HL-60/S4 treated with retinoic acid at 250 ng/mL for 4 days and 3 days (cell line): Measurements from ENCODE around the gene CCDC137.

Experiments
- in situ Hi-C: fragments of 300-500 bp; cut with MboI; formaldehyde crosslinking; loops from 2 replicates; pipeline ENCODE4 v1.7.0; 2022; ENCODE audit warnings: low sequenced_read_pairs

Gene CCDC137

GRCh38 chr17:81700353-81701287 lies 34.1 kb downstream of the CCDC137 start:
- in situ Hi-C loops: no loop called here

- in situ Hi-C loops: no loop called here
Observed at GRCh38 chr17:81701288-81702071, 34.9 kb downstream of the CCDC137 start.

GRCh38 chr17:81702934-81703746 lies 36.6 kb downstream of the CCDC137 start, which contains the start of gene MRPL12:
MRPL12 (plus strand) TSS chr17:81703367; CDS start chr17:81703502, 135 bp downstream.
- in situ Hi-C loops: no loop called here

DNA sequence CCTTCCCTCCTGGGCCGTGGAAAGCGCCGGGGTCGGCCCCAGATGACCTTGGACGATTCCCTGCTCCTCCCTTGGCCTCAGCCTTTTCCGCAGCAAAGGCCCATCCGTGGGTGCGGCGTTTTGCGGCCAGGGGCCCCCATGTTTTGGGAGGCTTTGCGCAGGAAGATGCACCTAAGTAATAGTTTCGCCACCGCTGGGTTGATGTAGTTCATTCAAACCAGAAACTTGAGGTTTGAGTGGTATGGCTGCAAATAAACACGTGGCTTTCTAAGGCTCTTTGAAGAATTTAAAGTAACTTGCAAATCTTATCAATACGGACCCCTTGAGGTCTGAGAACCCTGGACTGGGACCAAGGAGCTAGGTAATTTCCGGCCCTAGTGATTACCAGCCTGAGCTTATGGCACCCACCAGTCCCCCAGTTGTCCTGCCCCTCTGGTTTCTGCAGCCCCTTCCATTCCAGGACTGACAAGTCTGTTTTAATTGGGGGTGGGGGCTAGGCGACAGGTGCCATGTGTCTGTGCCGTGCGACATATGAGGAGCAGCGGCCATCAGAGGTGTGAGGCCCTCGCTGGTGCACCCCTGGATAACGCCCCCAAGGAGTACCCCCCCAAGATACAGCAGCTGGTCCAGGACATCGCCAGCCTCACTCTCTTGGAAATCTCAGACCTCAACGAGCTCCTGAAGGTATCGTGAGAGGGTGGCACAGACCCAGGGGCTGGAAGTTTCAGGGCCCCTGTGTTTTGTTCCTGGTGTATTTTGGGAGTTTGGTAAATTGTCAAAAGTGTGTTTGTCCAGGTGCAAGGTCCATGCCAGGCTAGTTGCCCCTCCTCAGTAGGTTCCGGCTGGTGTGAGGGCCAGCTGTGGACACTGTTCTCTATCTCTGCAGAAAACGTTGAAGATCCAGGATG lies 37.5 kb downstream of the CCDC137 start:
- in situ Hi-C loops: no loop called here

DNA sequence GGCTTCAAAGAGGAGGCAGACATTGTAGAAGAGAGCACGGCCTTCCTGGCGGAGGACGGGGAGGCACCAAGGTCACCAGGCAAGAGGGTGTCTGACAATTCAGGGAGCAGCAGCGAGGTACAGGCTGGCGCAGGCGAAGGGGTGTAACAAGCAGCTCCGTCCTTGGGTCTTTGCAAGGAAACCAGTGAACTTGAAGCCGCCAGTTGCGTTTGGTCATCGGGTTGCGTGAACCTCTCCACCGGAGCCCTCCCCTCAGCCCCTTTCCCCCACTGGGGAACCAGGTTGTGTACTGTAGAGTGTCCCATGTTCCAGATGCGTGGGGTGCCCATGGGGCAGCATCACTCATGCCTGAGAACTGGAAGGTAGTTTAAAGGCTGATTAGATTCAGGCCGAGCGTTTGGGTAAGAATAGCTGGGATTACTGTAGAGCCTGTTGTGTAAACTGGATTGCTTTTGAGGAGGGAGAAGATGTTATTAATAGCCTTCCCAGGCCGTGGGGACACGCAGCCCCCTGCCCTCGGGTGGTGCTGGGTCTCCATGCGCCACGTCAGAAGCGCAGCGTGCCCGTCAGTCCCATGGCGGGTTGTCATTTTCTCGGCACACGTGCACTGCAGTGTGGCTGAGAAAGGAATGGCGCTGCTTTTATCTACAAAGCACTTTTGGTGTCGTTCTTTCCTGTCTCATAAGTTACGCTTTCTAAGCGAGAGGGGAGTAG lies 39.1 kb downstream of the CCDC137 start:
- in situ Hi-C loops: no loop called here

GRCh38 chr17:81706232-81706611 lies 39.7 kb downstream of the CCDC137 start:
- in situ Hi-C loops: no loop called here

GRCh38 chr17:81706757-81707624 lies 40.5 kb downstream of the CCDC137 start:
- in situ Hi-C loops: no loop called here

DNA sequence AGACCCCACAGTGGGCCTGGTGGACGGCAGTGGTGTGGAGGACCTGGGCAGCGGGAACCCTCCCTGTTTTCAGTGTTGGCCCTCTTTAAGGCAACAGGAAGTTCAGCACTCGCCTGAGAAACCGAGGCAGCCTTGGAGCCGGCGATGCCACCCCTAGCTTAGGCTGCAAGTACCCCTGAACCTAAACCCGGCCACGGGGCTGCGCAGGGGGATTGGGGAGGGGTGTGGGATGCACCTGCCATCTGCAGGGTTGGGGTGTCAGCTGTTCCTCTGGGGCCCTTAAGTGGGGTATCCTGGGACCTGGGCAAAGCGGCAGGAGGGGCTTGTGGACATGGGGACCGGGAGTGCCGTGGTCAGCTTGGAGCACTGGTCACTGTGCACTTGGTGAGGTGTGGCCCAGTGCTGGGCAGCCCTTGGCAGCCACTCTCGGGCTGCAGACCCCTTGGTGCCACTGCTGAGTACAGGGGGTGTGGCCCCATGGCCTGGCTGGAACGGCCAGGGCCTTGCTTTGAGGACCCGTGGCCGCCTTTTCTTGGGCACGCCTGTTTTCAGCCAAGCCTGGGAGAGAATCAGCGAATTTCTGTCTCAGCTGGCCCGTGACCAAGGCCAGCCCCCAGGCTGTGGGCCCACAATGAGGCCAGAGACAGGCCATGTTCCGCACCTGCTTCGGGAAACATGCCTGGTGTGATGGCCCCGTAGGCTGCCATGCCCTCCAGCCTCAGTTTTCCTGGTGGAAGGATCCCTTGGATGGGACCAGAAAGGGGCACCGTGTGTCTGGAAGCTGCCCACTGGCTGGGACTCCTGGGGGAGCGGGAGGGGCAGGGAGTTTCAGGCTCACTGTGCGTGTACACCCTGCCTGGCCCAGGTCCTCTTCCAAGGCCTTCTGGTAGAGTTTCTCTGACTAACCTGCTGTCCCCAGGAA lies 41.4 kb downstream of the CCDC137 start:
- in situ Hi-C loops: no loop called here

GRCh38 chr17:81708739-81709185 lies 42.2 kb downstream of the CCDC137 start:
- in situ Hi-C loops: no loop called here

GRCh38 chr17:81710514-81711308 lies 44.2 kb downstream of the CCDC137 start:
- in situ Hi-C loops: no loop called here

DNA sequence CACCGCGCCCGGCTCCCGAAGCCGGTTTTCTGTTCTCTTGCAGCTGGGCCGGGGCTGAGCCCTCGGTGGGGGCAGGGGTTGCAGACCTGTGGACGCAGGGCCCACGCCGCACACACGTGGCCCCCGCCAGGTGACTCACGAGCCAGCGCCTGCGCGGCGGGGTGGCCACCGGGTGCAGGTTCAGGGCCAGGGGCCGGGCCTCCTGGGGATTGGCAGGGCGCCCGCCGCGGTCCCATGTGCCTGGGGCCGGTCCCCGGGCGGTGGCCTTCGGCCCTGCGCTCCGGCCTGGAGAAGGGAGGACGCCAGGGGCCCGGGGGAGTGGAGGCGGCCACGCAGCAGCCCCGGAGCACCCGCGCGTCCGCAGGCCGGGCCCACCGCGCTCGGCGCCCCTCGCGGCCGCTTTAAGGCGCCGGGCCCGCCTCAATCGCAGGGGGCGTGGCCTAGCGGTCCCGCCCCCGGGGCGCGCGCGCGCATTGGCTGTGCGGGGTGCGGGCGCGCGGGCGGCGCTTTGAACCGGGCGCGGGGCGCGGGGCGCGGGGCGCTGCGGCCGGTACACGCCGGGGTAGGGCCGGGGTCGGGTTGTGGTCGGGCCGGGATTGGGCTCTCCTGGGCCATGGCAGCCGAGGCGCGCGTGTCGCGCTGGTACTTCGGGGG lies 45.4 kb downstream of the CCDC137 start, which contains the start of gene SLC25A10:
SLC25A10 (plus strand) TSS at position 471 of the 654 bp plus-strand sequence; CDS start at position 614, 143 bp downstream.
- in situ Hi-C loops: no loop called here

- in situ Hi-C loops: no loop called here
Observed at GRCh38 chr17:81712468-81713003, 46.0 kb downstream of the CCDC137 start.

DNA sequence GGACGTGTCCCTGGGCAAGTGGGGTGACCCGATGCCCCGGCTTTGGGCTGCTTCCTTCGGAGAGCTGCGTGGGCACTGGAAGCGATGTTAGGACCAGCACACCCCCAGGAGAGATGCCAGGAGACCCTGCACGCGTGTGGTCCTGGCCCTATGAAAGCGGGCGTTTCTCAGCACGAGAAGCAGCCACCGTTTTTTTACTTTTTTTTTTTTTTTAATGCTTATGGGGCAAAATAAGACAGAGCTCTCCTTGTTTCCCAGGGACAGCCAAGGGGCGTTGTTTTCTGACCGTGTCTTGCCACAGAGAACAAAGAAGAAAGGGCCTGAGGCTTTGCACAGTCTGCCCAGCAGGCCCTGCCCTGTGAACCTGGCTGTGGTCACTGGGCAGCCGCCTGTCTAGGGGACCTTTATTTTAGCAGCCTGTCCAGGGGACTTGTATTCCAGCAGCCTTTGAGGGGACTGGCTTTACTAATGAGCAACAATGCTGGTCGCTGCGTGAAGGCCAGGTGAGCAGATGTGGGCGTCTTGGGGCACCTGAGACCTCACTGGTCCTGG lies 46.5 kb downstream of the CCDC137 start:
- in situ Hi-C loops: no loop called here

DNA sequence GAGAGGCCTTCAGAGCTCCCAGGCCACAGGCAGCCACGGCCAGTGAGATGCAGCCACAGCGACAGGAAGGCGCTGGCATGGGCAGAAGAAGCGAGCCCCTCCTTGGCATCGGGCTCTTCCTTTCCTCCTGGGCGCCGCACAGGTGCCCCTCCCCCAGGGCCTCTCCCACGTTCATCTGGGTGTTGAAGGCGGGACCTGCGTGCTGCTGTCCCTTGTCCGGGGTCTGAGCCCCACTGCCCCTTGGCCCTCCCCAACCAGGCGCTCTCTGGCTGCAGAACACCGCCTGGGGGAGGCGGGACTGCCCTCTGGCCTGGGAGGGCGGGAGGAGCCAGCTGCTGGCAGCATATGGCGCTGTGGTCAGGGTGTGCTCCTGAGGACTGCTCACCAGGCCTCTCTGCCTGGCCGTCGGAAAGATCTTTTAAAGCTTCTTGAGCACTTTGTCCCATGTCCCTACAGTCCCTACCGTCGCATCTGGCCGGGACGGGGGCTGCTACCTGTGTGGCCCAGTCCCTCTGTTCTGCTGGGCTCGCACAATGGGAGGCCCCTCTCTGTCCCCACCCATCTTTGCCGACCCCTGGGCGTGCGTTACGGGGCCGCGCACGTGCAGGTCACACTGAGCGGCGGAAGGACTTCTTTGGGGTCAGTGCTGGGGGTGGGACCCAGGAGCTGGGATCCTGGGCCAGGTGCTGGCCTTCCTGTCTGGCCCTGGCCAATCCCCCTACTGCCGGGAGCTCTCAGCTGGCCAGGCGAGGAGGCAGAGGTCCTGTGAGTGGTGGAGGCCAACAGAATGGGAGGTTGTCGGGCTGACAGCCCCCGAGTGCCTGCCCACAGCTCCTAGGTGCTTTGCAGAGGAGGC lies 47.2 kb downstream of the CCDC137 start:
- in situ Hi-C loops: no loop called here
